Neural progenitor cell (in vitro differentiated cells): ENCODE data around the gene ST7. TPM values are rescaled to one million over a fixed set of nuclear protein-coding genes. Genes with fewer than 3 reads are reported as not detected.
A peak's percentile ranks its signal among the peaks of the same experiment; 100 is the strongest.

Source experiments
- DNase-seq: peaks from one replicate; pipeline ENCODE4 v3.0.0-alpha.2; 2016; ENCODE audit warnings: low spot score
- H2AFZ ChIP-seq: fragments of 200-600 bp; sonication (generic); replicated peaks from 2 replicates; pipeline ENCODE4 v1.6.1; 2016; ENCODE audit warnings: antibody characterized with exemption
- H3F3A ChIP-seq: fragments of 200-600 bp; sonication (generic); 2 replicates; pipeline ENCODE4 v1.6.1; 2016; ENCODE audit warnings: antibody characterized with exemption, low read depth
- H3K27ac ChIP-seq: fragments of 200-600 bp; sonication (generic); 2 replicates; pipeline ENCODE4 v1.5.1; 2016; ENCODE audit warnings: mild to moderate bottlenecking
- H3K27me3 ChIP-seq: fragments of 200-600 bp; sonication (generic); 2 replicates; pipeline ENCODE4 v1.6.1; 2016; ENCODE audit warnings: mild to moderate bottlenecking, moderate library complexity
- H3K36me3 ChIP-seq: fragments of 200-600 bp; sonication (generic); 2 replicates; pipeline ENCODE4 v1.5.1; 2016
- H3K4me1 ChIP-seq: fragments of 200-600 bp; sonication (generic); 2 replicates; pipeline ENCODE4 v1.6.1; 2016; ENCODE audit warnings: mixed run types
- H3K4me2 ChIP-seq: fragments of 200-600 bp; sonication (generic); 2 replicates; pipeline ENCODE4 v1.6.1; 2016
- H3K4me3 ChIP-seq: fragments of 200-600 bp; sonication (generic); 2 replicates; pipeline ENCODE4 v1.5.1; 2016
- H3K79me2 ChIP-seq: fragments of 200-600 bp; sonication (generic); 2 replicates; pipeline ENCODE4 v1.6.1; 2016; ENCODE audit warnings: low read depth
- H3K9ac ChIP-seq: fragments of 200-600 bp; sonication (generic); 2 replicates; pipeline ENCODE4 v1.6.1; 2016
- H3K9me3 ChIP-seq: fragments of 200-600 bp; sonication (generic); 2 replicates; pipeline ENCODE4 v1.5.1; 2016; ENCODE audit warnings: low read depth
- H4K20me1 ChIP-seq: fragments of 200-600 bp; sonication (generic); 2 replicates; pipeline ENCODE4 v1.6.1; 2016; ENCODE audit warnings: low read depth
- H3K27ac Mint-ChIP-seq: 3 replicates; pipeline ENCODE4 v1.8.0; 2021; ENCODE audit warnings: mixed read lengths
- H3K27me3 Mint-ChIP-seq: 2 replicates; pipeline ENCODE4 v1.8.0; 2022; ENCODE audit warnings: low read depth, mild to moderate bottlenecking, inconsistent platforms, moderate library complexity, mixed read lengths; ENCODE audit not compliant: insufficient read depth
- H3K36me3 Mint-ChIP-seq: 3 replicates; pipeline ENCODE4 v1.8.0; 2021; ENCODE audit warnings: mixed read lengths
- H3K4me1 Mint-ChIP-seq: 3 replicates; pipeline ENCODE4 v1.8.0; 2021; ENCODE audit warnings: mixed read lengths
- H3K4me3 Mint-ChIP-seq: 3 replicates; pipeline ENCODE4 v1.8.0; 2021; ENCODE audit warnings: mild to moderate bottlenecking, moderate library complexity, mixed read lengths
- H3K9me3 Mint-ChIP-seq: 3 replicates; pipeline ENCODE4 v1.8.0; 2020; ENCODE audit warnings: mixed read lengths
- EZH2 ChIP-seq: fragments of 200-600 bp; sonication (generic); IDR thresholded peaks from 2 replicates; pipeline ENCODE4 v1.6.1; 2017; ENCODE audit warnings: antibody characterized with exemption, mild to moderate bottlenecking, moderate library complexity
- EZH2phosphoT487 ChIP-seq: fragments of 200-600 bp; sonication (generic); IDR thresholded peaks from 2 replicates; pipeline ENCODE4 v1.6.1; 2017; ENCODE audit warnings: antibody characterized with exemption
- total RNA-seq: library from RNA; depleted of rRNA; stranded (reverse); fragments of >200 nt; gene quantifications from 2 replicates; pipeline ENCODE4 v1.2.3, GENCODE V29; 2015; ENCODE audit warnings: low replicate concordance
- TF ChIP-seq, protein P1 (sequence below): fragments of 200-600 bp; sonication (generic); IDR thresholded peaks from 2 replicates; pipeline ENCODE4 v1.5.1; 2017; ENCODE audit warnings: antibody characterized with exemption, mild to moderate bottlenecking

The ST7 gene
- total RNA-seq, 1 donor from 2014 or later: 5.8 TPM

- Histone ChIP-seq H3K9me3 (no peaks in the 10 kb centered on the region), H3K79me2 (no peaks in the 10 kb centered on the region), H4K20me1 (no peaks in the 10 kb centered on the region), H3K27me3 (no peaks in the 10 kb centered on the region), H2AFZ (no peak overlapping the region), H3K27ac (no peak overlapping the region), H3K4me2 (peak overlapping the region; percentile 34), H3F3A (no peaks in the 10 kb centered on the region), H3K9ac (no peak overlapping the region), H3K4me1 (peaks cover 12% of the 10 kb centered on the region), H3K36me3 (no peaks in the 10 kb centered on the region), H3K4me3 (no peak overlapping the region)
- Mint-ChIP-seq H3K4me1 (peaks cover 21% of the 10 kb centered on the region), H3K27ac (no peak overlapping the region), H3K36me3 (peaks cover 1% of the 10 kb centered on the region), H3K4me3 (no peak overlapping the region), H3K27me3 (no peaks in the 10 kb centered on the region), H3K9me3 (no peaks in the 10 kb centered on the region)
- TF ChIP-seq EZH2phosphoT487 (no peak), EZH2 (no peak)
- TF ChIP-seq, protein P1, sequence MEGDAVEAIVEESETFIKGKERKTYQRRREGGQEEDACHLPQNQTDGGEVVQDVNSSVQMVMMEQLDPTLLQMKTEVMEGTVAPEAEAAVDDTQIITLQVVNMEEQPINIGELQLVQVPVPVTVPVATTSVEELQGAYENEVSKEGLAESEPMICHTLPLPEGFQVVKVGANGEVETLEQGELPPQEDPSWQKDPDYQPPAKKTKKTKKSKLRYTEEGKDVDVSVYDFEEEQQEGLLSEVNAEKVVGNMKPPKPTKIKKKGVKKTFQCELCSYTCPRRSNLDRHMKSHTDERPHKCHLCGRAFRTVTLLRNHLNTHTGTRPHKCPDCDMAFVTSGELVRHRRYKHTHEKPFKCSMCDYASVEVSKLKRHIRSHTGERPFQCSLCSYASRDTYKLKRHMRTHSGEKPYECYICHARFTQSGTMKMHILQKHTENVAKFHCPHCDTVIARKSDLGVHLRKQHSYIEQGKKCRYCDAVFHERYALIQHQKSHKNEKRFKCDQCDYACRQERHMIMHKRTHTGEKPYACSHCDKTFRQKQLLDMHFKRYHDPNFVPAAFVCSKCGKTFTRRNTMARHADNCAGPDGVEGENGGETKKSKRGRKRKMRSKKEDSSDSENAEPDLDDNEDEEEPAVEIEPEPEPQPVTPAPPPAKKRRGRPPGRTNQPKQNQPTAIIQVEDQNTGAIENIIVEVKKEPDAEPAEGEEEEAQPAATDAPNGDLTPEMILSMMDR: no peak
- DNase-seq: peak; percentile 10
Observed at GRCh38 chr7:117126676-117127075, 173.4 kb downstream of the ST7 start.

DNA sequence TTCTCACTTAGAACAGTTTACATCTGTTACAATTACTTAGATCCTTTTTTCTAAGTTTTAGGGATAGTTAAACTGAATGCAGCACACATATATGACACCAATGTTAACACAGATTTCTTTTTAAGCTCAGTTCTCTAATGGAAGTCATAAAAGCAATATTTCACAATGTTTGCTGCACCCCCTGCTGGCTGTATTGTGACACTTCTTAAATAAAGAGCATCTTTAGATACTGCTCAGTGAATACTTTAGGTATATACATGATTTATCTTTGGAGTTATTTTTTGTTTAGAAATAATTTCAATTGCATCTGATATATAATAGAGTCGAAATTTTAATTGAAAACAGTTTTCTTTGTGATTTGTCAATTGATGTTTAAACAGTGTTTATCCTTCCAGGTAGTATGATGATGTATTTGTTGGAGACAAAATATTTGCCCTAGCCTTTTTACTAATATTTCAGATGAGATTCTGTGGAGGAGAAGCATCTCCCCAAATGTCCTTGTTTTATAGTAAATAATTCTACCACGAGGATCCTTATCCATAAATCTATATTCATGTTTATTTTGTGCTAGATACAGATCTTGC, 174.4 kb downstream of the ST7 start:
- no peaks in the 10 kb centered on the region for H3K79me2 ChIP-seq
- no peak overlapping the region for H3K27ac ChIP-seq
- no peaks in the 10 kb centered on the region for H3F3A ChIP-seq
- H3K4me3 Mint-ChIP-seq: no peak overlapping the region
- no peaks in the 10 kb centered on the region for H3K27me3 Mint-ChIP-seq
- H3K4me1 ChIP-seq: peaks cover 12% of the 10 kb centered on the region
- H3K4me1 Mint-ChIP-seq: peaks cover 21% of the 10 kb centered on the region
- H2AFZ ChIP-seq: no peak overlapping the region
- no peak overlapping the region for H3K4me2 ChIP-seq
- no peak overlapping the region for H3K9ac ChIP-seq
- no peaks in the 10 kb centered on the region for H3K27me3 ChIP-seq
- no peak overlapping the region for H3K27ac Mint-ChIP-seq
- peaks cover 9% of the 10 kb centered on the region for H3K36me3 Mint-ChIP-seq
- H3K36me3 ChIP-seq: no peaks in the 10 kb centered on the region
- TF ChIP-seq, protein P1: peak; percentile 83
- TF ChIP-seq EZH2: no peak
- TF ChIP-seq EZH2phosphoT487: no peak
- no peaks in the 10 kb centered on the region for H4K20me1 ChIP-seq
- H3K9me3 Mint-ChIP-seq: no peaks in the 10 kb centered on the region
- no peak overlapping the region for H3K4me3 ChIP-seq
- DNase-seq: peak; percentile 46
- no peaks in the 10 kb centered on the region for H3K9me3 ChIP-seq

DNA sequence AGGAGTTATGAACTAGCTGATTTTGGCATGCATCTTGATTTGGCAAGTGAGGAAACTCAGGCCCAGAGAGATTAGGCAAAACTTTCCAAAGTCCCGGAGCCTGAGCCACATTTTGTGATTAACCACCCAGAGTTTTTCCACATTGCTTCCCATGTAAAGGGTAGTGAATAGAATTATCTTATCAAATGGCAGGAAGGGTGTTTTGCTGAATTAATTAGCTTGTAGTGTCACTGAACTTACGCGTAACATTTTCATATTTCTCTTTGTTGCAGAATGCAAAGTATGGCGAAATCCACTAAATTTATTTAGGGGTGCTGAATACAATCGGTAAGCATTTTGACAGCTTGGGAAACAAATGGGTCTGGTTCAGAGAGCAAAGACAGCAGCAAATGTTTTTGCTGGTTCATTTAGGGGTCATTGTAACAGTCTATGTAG, 176.2 kb downstream of the ST7 start:
- Histone ChIP-seq H3K27ac (no peak overlapping the region), H2AFZ (no peak overlapping the region), H3K4me2 (no peak overlapping the region), H3K36me3 (no peaks in the 10 kb centered on the region), H3K4me1 (peaks cover 12% of the 10 kb centered on the region), H3K4me3 (no peak overlapping the region), H3K9me3 (no peaks in the 10 kb centered on the region), H3K27me3 (no peaks in the 10 kb centered on the region), H3K79me2 (no peaks in the 10 kb centered on the region), H3K9ac (no peak overlapping the region), H3F3A (no peaks in the 10 kb centered on the region), H4K20me1 (no peaks in the 10 kb centered on the region)
- DNase-seq: no peak
- Mint-ChIP-seq H3K4me3 (no peak overlapping the region), H3K27me3 (no peaks in the 10 kb centered on the region), H3K4me1 (peaks cover 15% of the 10 kb centered on the region), H3K36me3 (peaks cover 16% of the 10 kb centered on the region), H3K27ac (no peak overlapping the region), H3K9me3 (no peaks in the 10 kb centered on the region)
- TF ChIP-seq, protein P1: no peak
